ENCODE data around the gene PLPP2. TPM values are rescaled to one million over a fixed set of nuclear protein-coding genes. Genes with fewer than 3 reads are reported as not detected.

The PLPP2 gene
- total and polyA plus RNA-seq, 2 donors (not counting 1 experiment from before 2014, with no cell fraction given) = 1.8 to 26.6 TPM

DNA sequence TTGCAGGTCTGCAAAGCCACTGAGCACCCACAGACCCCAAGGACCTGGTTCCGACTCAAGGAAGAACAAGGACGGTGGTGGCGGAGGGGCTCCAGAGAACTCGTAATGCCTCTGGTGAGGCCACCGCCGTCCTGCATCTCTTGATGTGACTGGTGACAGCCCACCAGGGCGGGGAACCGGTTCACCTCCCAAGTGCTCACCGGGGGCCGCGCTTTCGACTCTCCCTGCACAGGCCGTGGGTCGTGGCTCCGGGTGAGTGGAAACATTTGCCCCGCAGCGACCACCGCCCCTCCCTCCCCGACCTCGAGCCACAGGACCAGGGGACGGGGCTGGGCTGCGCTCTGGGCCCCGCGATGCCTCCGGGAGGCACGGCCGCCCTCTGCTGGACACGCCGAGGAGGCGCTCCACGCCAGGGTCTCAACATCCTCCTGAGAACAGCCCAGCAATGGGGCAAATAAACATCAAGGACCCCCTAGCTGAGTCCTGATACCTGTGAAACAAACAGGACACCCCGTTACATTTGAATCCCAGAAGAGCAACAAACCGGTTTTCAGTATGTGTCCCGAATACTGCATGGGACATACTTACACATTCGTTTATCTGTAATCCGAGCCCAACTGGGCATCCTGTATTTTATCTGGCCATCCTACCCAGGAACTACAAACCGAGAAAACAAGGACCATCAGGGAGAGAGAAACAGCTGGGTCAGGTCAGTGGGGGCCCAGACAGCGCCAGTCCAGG, 3.9 kb upstream of the PLPP2 start:
- H3K4me1 ChIP-seq (ENCODE audit: control insufficient read depth, extremely low read depth, insufficient read depth, low read length) = peaks cover 3% of the 10 kb centered on the region
- no peak overlapping the region for H3K9ac ChIP-seq (ENCODE audit: insufficient read depth, low read length)
- no peaks in the 10 kb centered on the region for H4K20me1 ChIP-seq (ENCODE audit: control insufficient read depth, extremely low read depth, insufficient read depth, low read length)
- no peaks in the 10 kb centered on the region for H3K36me3 ChIP-seq (ENCODE audit: control insufficient read depth, insufficient read depth, low read length)
- TF ChIP-seq EZH2 (IDR thresholded peaks at IDR 0.05; ENCODE audit: low read length, missing control alignments) = no peak
- TF ChIP-seq, protein P1, sequence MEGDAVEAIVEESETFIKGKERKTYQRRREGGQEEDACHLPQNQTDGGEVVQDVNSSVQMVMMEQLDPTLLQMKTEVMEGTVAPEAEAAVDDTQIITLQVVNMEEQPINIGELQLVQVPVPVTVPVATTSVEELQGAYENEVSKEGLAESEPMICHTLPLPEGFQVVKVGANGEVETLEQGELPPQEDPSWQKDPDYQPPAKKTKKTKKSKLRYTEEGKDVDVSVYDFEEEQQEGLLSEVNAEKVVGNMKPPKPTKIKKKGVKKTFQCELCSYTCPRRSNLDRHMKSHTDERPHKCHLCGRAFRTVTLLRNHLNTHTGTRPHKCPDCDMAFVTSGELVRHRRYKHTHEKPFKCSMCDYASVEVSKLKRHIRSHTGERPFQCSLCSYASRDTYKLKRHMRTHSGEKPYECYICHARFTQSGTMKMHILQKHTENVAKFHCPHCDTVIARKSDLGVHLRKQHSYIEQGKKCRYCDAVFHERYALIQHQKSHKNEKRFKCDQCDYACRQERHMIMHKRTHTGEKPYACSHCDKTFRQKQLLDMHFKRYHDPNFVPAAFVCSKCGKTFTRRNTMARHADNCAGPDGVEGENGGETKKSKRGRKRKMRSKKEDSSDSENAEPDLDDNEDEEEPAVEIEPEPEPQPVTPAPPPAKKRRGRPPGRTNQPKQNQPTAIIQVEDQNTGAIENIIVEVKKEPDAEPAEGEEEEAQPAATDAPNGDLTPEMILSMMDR (conservative IDR thresholded peaks at IDR 0.05 in 1 of 2, IDR thresholded peaks at IDR 0.05 in 1 of 2; ENCODE audit: low read depth in 1 of 2, low read length in 2 of 2) = peak; percentile 55 to 74
- H3K27ac ChIP-seq (ENCODE audit: insufficient read depth, low read length) = no peak overlapping the region
- peaks cover 31% of the 10 kb centered on the region for H3K27me3 ChIP-seq (ENCODE audit: control insufficient read depth, insufficient read depth, low read length)
- H2AFZ ChIP-seq (ENCODE audit: low read length) = no peak overlapping the region
- no peak overlapping the region for H3K4me3 ChIP-seq (replicated peaks in 1 of 4; ENCODE audit: control extremely low read depth in 1 of 4, insufficient read depth in 1 of 4, low read depth in 3 of 4, low read length in 4 of 4)
- no peak for DNase-seq (ENCODE audit: low read depth in 2 of 2)
- no peaks in the 10 kb centered on the region for H3K9me3 ChIP-seq (ENCODE audit: control insufficient read depth, insufficient read depth, low read depth, low read length)
- H3K4me2 ChIP-seq (ENCODE audit: extremely low read depth, insufficient read depth, low read length) = peak overlapping the region; percentile 35
- no peaks in the 10 kb centered on the region for H3K79me2 ChIP-seq (ENCODE audit: control insufficient read depth, insufficient read depth, low read length)

DNA sequence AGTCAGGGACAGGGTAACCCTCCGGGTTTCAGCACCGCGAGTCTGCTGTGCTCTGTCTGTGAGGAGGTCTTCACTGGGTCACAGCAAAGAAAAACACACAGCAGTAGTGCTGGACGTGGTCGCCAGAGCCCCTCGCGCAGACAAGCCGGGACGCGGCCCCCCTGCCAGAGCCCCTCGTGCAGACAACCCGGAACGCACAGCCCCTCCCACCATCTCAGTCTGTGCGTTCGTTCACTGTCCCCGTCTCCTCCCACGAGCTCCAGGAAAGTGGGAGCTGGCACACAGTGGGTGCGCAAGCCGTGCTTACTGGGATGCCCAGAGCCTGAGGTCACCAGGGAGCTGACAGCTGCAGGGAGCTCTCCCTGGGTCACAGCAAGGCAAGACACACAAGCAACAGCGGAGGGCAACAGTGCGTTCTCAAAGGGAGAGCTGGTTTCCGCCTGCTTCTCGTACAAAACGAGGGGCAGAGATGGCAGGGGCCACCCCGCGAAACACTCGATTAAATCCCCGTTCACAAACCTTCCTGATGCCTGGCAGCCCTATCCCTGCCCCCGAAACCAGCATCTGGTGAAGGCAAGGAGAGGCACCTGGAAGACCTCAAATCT, 3.2 kb upstream of the PLPP2 start:
- Histone ChIP-seq H3K27me3 (ENCODE audit: control insufficient read depth, insufficient read depth, low read length) (peaks cover 31% of the 10 kb centered on the region), H2AFZ (ENCODE audit: low read length) (no peak overlapping the region), H4K20me1 (ENCODE audit: control insufficient read depth, extremely low read depth, insufficient read depth, low read length) (no peaks in the 10 kb centered on the region), H3K9ac (ENCODE audit: insufficient read depth, low read length) (no peak overlapping the region), H3K4me3 (replicated peaks in 1 of 4; ENCODE audit: control extremely low read depth in 1 of 4, insufficient read depth in 1 of 4, low read depth in 3 of 4, low read length in 4 of 4) (no peak overlapping the region), H3K36me3 (ENCODE audit: control insufficient read depth, insufficient read depth, low read length) (no peaks in the 10 kb centered on the region), H3K9me3 (ENCODE audit: control insufficient read depth, insufficient read depth, low read depth, low read length) (no peaks in the 10 kb centered on the region), H3K79me2 (ENCODE audit: control insufficient read depth, insufficient read depth, low read length) (no peaks in the 10 kb centered on the region), H3K27ac (ENCODE audit: insufficient read depth, low read length) (no peak overlapping the region), H3K4me2 (ENCODE audit: extremely low read depth, insufficient read depth, low read length) (peak overlapping the region; percentile 35), H3K4me1 (ENCODE audit: control insufficient read depth, extremely low read depth, insufficient read depth, low read length) (peaks cover 3% of the 10 kb centered on the region)
- DNase-seq (ENCODE audit: low read depth in 2 of 2) = no peak
- TF ChIP-seq, protein P1 (conservative IDR thresholded peaks at IDR 0.05 in 1 of 2, IDR thresholded peaks at IDR 0.05 in 1 of 2; ENCODE audit: low read depth in 1 of 2, low read length in 2 of 2) = peak in 1 of 2 donors; percentile 2
- TF ChIP-seq EZH2 (IDR thresholded peaks at IDR 0.05; ENCODE audit: low read length, missing control alignments) = peak; percentile 48

DNA sequence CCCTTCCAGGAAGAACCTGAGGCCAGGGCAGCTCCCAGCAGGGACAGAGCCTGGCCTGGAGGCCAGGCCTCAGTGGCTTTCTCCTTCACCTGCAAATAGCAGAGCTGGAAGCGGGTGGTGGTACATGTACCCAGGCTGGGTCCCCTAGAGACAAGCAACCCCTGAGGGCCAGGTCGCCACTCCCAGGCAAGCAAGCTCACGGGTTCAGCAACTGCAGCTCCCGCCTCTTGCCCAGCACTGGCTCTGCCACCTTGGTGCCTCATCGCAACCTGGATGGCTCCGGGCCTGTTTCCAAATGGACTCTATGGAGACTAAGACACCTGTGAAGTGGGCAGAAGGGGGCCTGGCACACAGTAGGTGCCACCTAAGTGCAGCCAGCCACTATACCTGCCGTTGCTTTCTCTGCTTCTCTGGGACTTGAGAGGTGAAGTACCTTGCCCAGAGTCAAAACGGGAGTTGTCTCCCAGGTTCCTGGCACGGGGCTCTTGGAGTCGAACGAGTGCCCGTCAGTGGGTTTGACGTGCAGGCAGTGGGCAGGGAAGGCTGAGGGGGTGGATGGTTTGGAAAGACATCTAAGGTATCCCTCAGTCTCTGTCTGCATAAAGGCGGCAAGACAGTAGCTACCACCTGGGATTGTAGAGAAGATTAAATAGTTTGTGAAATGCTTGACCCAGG, 2.4 kb upstream of the PLPP2 start:
- Histone ChIP-seq H2AFZ (ENCODE audit: low read length) (no peak overlapping the region), H3K27ac (ENCODE audit: insufficient read depth, low read length) (no peak overlapping the region), H3K9me3 (ENCODE audit: control insufficient read depth, insufficient read depth, low read depth, low read length) (no peaks in the 10 kb centered on the region), H3K4me1 (ENCODE audit: control insufficient read depth, extremely low read depth, insufficient read depth, low read length) (peaks cover 3% of the 10 kb centered on the region), H3K4me2 (ENCODE audit: extremely low read depth, insufficient read depth, low read length) (no peak overlapping the region), H4K20me1 (ENCODE audit: control insufficient read depth, extremely low read depth, insufficient read depth, low read length) (no peaks in the 10 kb centered on the region), H3K79me2 (ENCODE audit: control insufficient read depth, insufficient read depth, low read length) (no peaks in the 10 kb centered on the region), H3K27me3 (ENCODE audit: control insufficient read depth, insufficient read depth, low read length) (peaks cover 31% of the 10 kb centered on the region), H3K4me3 (replicated peaks in 1 of 4; ENCODE audit: control extremely low read depth in 1 of 4, insufficient read depth in 1 of 4, low read depth in 3 of 4, low read length in 4 of 4) (no peak overlapping the region), H3K9ac (ENCODE audit: insufficient read depth, low read length) (no peak overlapping the region), H3K36me3 (ENCODE audit: control insufficient read depth, insufficient read depth, low read length) (no peaks in the 10 kb centered on the region)
- TF ChIP-seq, protein P1 (conservative IDR thresholded peaks at IDR 0.05 in 1 of 2, IDR thresholded peaks at IDR 0.05 in 1 of 2; ENCODE audit: low read depth in 1 of 2, low read length in 2 of 2) = no peak
- no peak for TF ChIP-seq EZH2 (IDR thresholded peaks at IDR 0.05; ENCODE audit: low read length, missing control alignments)
- DNase-seq (ENCODE audit: low read depth in 2 of 2) = no peak

All from fibroblast of lung (primary cell).